OCI-LY7 (cell line): ENCODE results near the gene SPANXN2.

Experiments
- EZH2phosphoT487 ChIP-seq: fragments of 200-600 bp; sonication (generic); IDR thresholded peaks from 2 replicates; pipeline ENCODE4 v1.6.1; 2018; ENCODE audit warnings: low read depth, borderline replicate concordance, mild to moderate bottlenecking, mixed run types, antibody characterized with exemption, low read length, moderate library complexity, mixed read lengths
- TF ChIP-seq, protein P1 (sequence below): fragments of 200-600 bp; sonication (generic); conservative IDR thresholded peaks from 2 replicates; pipeline ENCODE4 v1.5.1; 2014; ENCODE audit warnings: mild to moderate bottlenecking, antibody characterized with exemption, low read length, moderate library complexity, mixed read lengths

DNA sequence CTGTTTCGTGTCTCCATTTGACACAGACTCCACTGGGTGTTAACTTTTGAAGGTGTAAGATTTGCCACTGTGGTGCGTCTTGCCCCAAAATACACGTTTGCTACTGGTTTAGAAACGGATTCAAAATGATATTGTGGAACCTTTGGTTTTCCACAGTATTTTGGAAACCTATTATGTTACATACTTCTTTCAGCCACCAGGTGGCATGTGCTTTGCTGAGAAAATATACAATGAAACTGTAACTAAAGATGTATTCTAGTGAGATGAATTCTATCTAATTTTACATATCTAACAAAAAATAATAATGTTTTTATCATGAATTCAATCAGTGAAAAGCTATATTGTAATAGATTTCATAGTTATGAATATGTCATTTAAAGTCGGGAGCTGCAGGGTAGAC, 56.2 kb downstream of the SPANXN2 start:
- TF ChIP-seq, protein P1, sequence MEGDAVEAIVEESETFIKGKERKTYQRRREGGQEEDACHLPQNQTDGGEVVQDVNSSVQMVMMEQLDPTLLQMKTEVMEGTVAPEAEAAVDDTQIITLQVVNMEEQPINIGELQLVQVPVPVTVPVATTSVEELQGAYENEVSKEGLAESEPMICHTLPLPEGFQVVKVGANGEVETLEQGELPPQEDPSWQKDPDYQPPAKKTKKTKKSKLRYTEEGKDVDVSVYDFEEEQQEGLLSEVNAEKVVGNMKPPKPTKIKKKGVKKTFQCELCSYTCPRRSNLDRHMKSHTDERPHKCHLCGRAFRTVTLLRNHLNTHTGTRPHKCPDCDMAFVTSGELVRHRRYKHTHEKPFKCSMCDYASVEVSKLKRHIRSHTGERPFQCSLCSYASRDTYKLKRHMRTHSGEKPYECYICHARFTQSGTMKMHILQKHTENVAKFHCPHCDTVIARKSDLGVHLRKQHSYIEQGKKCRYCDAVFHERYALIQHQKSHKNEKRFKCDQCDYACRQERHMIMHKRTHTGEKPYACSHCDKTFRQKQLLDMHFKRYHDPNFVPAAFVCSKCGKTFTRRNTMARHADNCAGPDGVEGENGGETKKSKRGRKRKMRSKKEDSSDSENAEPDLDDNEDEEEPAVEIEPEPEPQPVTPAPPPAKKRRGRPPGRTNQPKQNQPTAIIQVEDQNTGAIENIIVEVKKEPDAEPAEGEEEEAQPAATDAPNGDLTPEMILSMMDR, result peak; percentile 73
- TF ChIP-seq EZH2phosphoT487, result no peak
